GM18526 (cell line): ENCODE data around the gene TCEANC2.

Source experiments
- POLR2A ChIP-seq: IDR thresholded peaks from 3 replicates; pipeline ENCODE4 v1.6.1; 2011; ENCODE audit not compliant: insufficient read length; ENCODE audit errors: extremely low read depth

TCEANC2 gene

GRCh38 chr1:54118704-54119103 lies 65.3 kb downstream of the TCEANC2 start:
- no peak for TF ChIP-seq POLR2A

GRCh38 chr1:54120018-54120697 lies 66.8 kb downstream of the TCEANC2 start:
- no peak for TF ChIP-seq POLR2A

- TF ChIP-seq POLR2A = no peak
Measured at GRCh38 chr1:54120698-54121481, 67.5 kb downstream of the TCEANC2 start.

- no peak for TF ChIP-seq POLR2A
Measured at GRCh38 chr1:54121482-54122134, 68.2 kb downstream of the TCEANC2 start.

- TF ChIP-seq POLR2A = no peak
Measured at GRCh38 chr1:54122135-54122751, 68.8 kb downstream of the TCEANC2 start.

GRCh38 chr1:54122992-54123391 lies 69.6 kb downstream of the TCEANC2 start:
- TF ChIP-seq POLR2A = no peak

- no peak for TF ChIP-seq POLR2A
Measured at GRCh38 chr1:54124472-54124871, 71.1 kb downstream of the TCEANC2 start.

GRCh38 chr1:54124906-54125305 lies 71.5 kb downstream of the TCEANC2 start:
- TF ChIP-seq POLR2A = no peak

- TF ChIP-seq POLR2A = no peak
Measured at GRCh38 chr1:54125386-54126070, 72.1 kb downstream of the TCEANC2 start.

GRCh38 chr1:54126271-54126815 lies 72.9 kb downstream of the TCEANC2 start:
- TF ChIP-seq POLR2A = no peak

- TF ChIP-seq POLR2A = no peak
Measured at GRCh38 chr1:54127594-54128300, 74.3 kb downstream of the TCEANC2 start.

- TF ChIP-seq POLR2A = no peak
Measured at GRCh38 chr1:54129858-54130257, 76.5 kb downstream of the TCEANC2 start.

- TF ChIP-seq POLR2A = no peak
Measured at GRCh38 chr1:54131419-54131818, 78.0 kb downstream of the TCEANC2 start.

GRCh38 chr1:54132495-54132894 lies 79.1 kb downstream of the TCEANC2 start:
- TF ChIP-seq POLR2A = no peak

- TF ChIP-seq POLR2A = no peak
Measured at GRCh38 chr1:54134295-54134694, 80.9 kb downstream of the TCEANC2 start.
